RWPE2 (cell line): ENCODE measurements around the gene WDR88.

Experiments
- ATAC-seq: fragments of 200-7000 bp; cut with Tn5 transposase; 3 replicates; pipeline ENCODE4 v1.9.1; 2021; ENCODE audit warnings: low read depth
- DNase-seq: peaks from one replicate; pipeline ENCODE4 v3.0.0-alpha.2; 2020; ENCODE audit warnings: low spot score
- H3K27ac ChIP-seq: fragments of 450-650 bp; 2 replicates; pipeline ENCODE4 v1.5.1; 2017; ENCODE audit warnings: mild to moderate bottlenecking; ENCODE audit not compliant: poor library complexity, severe bottlenecking
- H3K27me3 ChIP-seq: fragments of 250-450 bp; sonication (Bioruptor Pico); 2 replicates; pipeline ENCODE4 v1.5.1; 2021; ENCODE audit warnings: mild to moderate bottlenecking, moderate library complexity; ENCODE audit not compliant: insufficient read depth, poor library complexity, severe bottlenecking
- H3K36me3 ChIP-seq: fragments of 250-450 bp; sonication (Bioruptor Pico); 2 replicates; pipeline ENCODE4 v1.5.1; 2020; ENCODE audit warnings: low read depth, mild to moderate bottlenecking, moderate library complexity
- H3K4me1 ChIP-seq: fragments of 250-450 bp; sonication (Bioruptor Pico); 2 replicates; pipeline ENCODE4 v1.5.1; 2021; ENCODE audit warnings: mild to moderate bottlenecking, moderate library complexity; ENCODE audit not compliant: insufficient read depth, poor library complexity, severe bottlenecking
- H3K4me3 ChIP-seq: fragments of 250-450 bp; sonication (Bioruptor Pico); 2 replicates; pipeline ENCODE4 v1.5.1; 2021; ENCODE audit warnings: mild to moderate bottlenecking, moderate library complexity; ENCODE audit not compliant: severe bottlenecking
- H3K9me3 ChIP-seq: fragments of 250-450 bp; sonication (Bioruptor Pico); 2 replicates; pipeline ENCODE4 v1.5.1; 2021; ENCODE audit warnings: mild to moderate bottlenecking, moderate library complexity; ENCODE audit not compliant: severe bottlenecking
- TF ChIP-seq, protein P1 (sequence below): fragments of 450-650 bp; IDR thresholded peaks from one replicate; pipeline ENCODE4 v1.5.1; 2017; ENCODE audit warnings: mild to moderate bottlenecking, moderate library complexity; ENCODE audit not compliant: poor library complexity, severe bottlenecking

Gene WDR88

DNA sequence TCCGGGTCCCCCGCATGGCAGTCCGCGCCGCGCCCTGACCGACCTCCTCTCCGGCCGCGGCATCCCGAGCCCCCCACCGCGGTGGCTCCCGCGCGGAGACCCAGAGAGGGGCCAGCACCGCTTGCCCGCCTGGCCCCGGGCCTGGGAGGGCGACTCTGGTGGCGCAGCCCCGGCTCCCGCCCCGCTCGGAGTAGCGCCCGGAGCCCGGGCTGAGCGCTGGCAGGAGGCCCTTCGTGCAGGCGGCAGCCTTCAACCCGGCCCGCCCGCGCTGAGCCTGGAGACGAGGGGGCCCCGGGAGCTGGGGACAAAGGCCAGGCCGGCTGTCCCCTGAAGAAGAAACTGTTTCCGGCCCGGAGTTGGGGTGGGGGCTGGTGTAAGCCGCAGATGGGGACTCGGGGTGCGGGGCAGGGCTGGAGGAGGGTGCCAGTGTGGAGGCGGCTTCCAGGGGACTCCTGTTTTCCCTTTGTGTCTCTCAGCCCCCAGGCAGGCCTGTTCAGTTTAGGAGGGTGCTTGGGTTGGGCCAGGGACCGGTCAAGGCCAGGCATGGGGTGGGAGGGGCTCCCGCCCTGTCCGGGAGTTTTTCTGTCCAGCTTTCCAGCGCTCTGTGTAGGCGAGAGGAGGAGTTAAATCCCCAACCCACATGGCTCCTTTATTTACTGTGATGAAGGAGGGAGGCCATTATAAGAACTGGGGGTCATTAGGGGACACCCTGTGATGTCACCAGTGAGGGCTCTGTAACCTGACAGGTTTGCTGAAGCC lies 63.2 kb downstream of the WDR88 start:
- Histone ChIP-seq H3K27me3 (peaks cover 17% of the 10 kb centered on the region), H3K9me3 (no peaks in the 10 kb centered on the region), H3K4me3 (peak overlapping the region; percentile 54), H3K27ac (no peak overlapping the region), H3K4me1 (no peaks in the 10 kb centered on the region), H3K36me3 (no peaks in the 10 kb centered on the region)
- peak; percentile 57 for DNase-seq
- ATAC-seq: peak; percentile 69
- TF ChIP-seq, protein P1, sequence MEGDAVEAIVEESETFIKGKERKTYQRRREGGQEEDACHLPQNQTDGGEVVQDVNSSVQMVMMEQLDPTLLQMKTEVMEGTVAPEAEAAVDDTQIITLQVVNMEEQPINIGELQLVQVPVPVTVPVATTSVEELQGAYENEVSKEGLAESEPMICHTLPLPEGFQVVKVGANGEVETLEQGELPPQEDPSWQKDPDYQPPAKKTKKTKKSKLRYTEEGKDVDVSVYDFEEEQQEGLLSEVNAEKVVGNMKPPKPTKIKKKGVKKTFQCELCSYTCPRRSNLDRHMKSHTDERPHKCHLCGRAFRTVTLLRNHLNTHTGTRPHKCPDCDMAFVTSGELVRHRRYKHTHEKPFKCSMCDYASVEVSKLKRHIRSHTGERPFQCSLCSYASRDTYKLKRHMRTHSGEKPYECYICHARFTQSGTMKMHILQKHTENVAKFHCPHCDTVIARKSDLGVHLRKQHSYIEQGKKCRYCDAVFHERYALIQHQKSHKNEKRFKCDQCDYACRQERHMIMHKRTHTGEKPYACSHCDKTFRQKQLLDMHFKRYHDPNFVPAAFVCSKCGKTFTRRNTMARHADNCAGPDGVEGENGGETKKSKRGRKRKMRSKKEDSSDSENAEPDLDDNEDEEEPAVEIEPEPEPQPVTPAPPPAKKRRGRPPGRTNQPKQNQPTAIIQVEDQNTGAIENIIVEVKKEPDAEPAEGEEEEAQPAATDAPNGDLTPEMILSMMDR: no peak

DNA sequence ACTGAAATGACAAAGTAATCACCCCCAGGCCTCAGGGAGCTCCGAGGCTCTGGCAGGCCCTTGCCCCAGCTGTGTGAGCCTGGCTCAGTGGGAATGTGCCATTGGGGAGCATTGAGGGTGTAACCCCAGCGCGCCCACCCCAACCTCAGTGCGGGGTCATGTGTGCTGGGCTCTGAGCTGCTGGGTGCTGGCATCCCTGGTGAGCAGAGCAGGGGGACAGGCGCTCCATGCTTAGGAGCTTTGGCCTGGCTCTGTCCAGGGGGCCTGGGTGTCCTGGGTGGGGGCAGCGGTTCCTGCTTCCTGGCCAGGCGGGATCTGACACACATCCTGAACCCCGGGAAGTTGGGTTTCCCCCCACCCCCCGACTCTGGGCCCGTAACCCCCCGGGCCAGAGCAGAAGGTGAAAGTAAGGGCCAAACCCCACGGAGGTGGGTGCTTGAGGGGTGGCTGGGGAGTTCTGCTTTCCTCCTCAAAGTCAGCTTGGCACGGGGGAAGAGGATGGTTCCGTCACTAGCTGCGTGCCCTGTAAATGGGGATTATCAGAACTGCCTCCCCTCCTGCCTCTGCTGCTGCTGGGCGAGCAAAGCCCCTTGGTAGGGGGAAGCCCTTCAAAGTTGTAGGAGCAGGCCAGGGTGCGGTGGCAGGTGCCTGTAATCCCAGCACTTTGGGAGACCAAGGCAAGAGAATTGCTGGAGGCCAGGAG lies 63.9 kb downstream of the WDR88 start:
- Histone ChIP-seq H3K36me3 (no peaks in the 10 kb centered on the region), H3K9me3 (no peaks in the 10 kb centered on the region), H3K4me3 (peak overlapping the region; percentile 54), H3K27ac (no peak overlapping the region), H3K27me3 (peaks cover 17% of the 10 kb centered on the region), H3K4me1 (no peaks in the 10 kb centered on the region)
- ATAC-seq (no peak), DNase-seq (no peak)
- TF ChIP-seq, protein P1: no peak

DNA sequence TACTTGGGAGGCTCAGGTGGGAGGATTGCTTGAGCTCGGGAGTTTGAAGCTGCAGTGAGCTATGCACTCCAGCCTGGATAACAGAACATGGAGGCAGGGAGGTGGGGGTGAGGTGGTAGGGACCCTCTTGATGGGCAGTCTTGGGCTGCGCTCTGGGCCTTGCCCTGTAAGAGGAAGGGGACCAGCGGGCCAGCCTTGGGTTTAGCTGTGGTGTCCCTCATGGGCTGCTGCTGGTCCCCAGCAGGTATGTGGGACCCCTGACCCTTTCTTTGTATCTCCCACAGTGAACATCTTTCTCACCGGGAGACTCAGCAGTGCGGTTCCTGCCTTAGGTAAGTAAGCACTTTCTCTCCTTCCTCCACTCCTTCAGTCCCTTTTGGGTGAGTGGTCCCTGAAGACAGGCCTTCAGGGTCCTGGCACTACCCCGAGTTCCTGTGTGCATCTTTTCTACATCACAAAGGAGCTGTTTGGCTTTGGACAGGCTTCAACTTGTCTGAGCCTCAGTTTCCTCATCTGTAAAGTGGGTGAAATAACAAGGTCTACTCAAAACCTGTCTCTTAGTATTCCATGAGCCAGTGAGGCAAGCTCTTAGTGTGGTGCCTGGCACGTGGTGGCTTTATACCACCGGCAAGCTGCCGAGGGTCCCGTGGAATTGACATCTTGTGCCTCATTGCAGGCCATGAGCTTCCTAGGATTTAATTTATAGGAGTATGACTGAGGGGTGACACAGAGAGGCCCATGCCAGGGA lies 64.7 kb downstream of the WDR88 start:
- Histone ChIP-seq H3K4me1 (no peaks in the 10 kb centered on the region), H3K36me3 (no peaks in the 10 kb centered on the region), H3K27ac (no peak overlapping the region), H3K9me3 (no peaks in the 10 kb centered on the region), H3K27me3 (peaks cover 17% of the 10 kb centered on the region), H3K4me3 (no peak overlapping the region)
- TF ChIP-seq, protein P1: no peak
- ATAC-seq (no peak), DNase-seq (no peak)

DNA sequence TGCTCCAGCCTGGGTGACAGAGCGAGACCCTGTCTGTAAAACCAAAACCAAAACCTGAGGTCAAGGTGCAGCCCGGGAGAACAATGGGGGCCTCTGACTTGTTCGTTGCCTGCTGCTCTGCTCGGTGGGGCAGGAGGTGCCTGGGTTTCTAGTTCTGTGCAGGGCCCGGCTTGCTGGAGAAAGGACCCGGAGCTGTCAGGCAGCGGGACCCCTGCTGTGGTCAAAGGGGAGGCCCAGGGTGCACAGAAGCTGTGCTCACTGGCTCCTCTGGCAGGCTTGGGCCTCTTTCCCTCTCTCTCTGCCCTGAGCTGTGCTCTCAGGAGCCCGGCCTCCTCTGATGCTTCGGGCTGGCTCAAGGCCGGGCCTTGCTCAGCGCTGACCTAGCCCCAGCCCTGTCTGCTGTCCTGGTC lies 65.7 kb downstream of the WDR88 start:
- DNase-seq (no peak), ATAC-seq (no peak)
- Histone ChIP-seq H3K9me3 (no peaks in the 10 kb centered on the region), H3K4me3 (no peak overlapping the region), H3K27ac (no peak overlapping the region), H3K4me1 (no peaks in the 10 kb centered on the region), H3K36me3 (no peaks in the 10 kb centered on the region), H3K27me3 (peaks cover 17% of the 10 kb centered on the region)
- TF ChIP-seq, protein P1: no peak
